H9 (cell line): ENCODE results near the gene VSTM4. TPM values are rescaled to one million over a fixed set of nuclear protein-coding genes. Genes with fewer than 3 reads are reported as not detected.

Experiments used
- DNase-seq: peaks from one replicate; pipeline ENCODE4 v3.0.0-alpha.2; 2017
- H2AFZ ChIP-seq: one replicate; pipeline ENCODE4 v1.6.1; 2013; ENCODE audit warnings: mild to moderate bottlenecking, low read length, control low read depth, moderate library complexity
- H2AK5ac ChIP-seq: 2 replicates; pipeline ENCODE4 v1.6.1; 2013; ENCODE audit warnings: low read length, control low read depth, mixed read lengths; ENCODE audit not compliant: insufficient read length
- H2BK120ac ChIP-seq: one replicate; pipeline ENCODE4 v1.6.1; 2013; ENCODE audit warnings: low read depth, mild to moderate bottlenecking, low read length, control low read depth, inconsistent platforms; ENCODE audit not compliant: poor library complexity, severe bottlenecking
- H2BK12ac ChIP-seq: 2 replicates; pipeline ENCODE4 v1.6.1; 2013; ENCODE audit warnings: low read length, control low read depth, mixed read lengths, low read depth; ENCODE audit not compliant: insufficient read length
- H2BK15ac ChIP-seq: 2 replicates; pipeline ENCODE4 v1.6.1; 2013; ENCODE audit warnings: low read depth, low read length, control low read depth
- H2BK20ac ChIP-seq: one replicate; pipeline ENCODE4 v1.6.1; 2013; ENCODE audit warnings: low read depth, mild to moderate bottlenecking, low read length, control low read depth, inconsistent platforms; ENCODE audit not compliant: poor library complexity, severe bottlenecking
- H2BK5ac ChIP-seq: 2 replicates; pipeline ENCODE4 v1.6.1; 2013; ENCODE audit warnings: low read length, control low read depth, mixed read lengths; ENCODE audit not compliant: insufficient read length
- H3K14ac ChIP-seq: 2 replicates; pipeline ENCODE4 v1.6.1; 2013; ENCODE audit warnings: low read length, control low read depth; ENCODE audit not compliant: insufficient read depth
- H3K18ac ChIP-seq: 2 replicates; pipeline ENCODE4 v1.6.1; 2013; ENCODE audit warnings: low read depth, mild to moderate bottlenecking, mixed read lengths, low read length, control low read depth; ENCODE audit not compliant: insufficient read length
- H3K23ac ChIP-seq: 2 replicates; pipeline ENCODE4 v1.6.1; 2013; ENCODE audit warnings: low read length, control low read depth, mixed read lengths, low read depth; ENCODE audit not compliant: insufficient read length
- H3K23me2 ChIP-seq: 2 replicates; pipeline ENCODE4 v1.6.1; 2013; ENCODE audit warnings: low read depth, mild to moderate bottlenecking, mixed read lengths, low read length, control low read depth; ENCODE audit not compliant: insufficient read length, poor library complexity, severe bottlenecking
- H3K27ac ChIP-seq: 2 replicates; pipeline ENCODE4 v1.5.1; 2013; ENCODE audit warnings: low read length, control low read depth, mixed read lengths, low read depth; ENCODE audit not compliant: insufficient read length
- H3K27me3 ChIP-seq: 2 replicates; pipeline ENCODE4 v1.6.1; 2013; ENCODE audit warnings: low read length, control low read depth, inconsistent platforms; ENCODE audit not compliant: insufficient read depth
- H3K4ac ChIP-seq: 2 replicates; pipeline ENCODE4 v1.6.1; 2013; ENCODE audit warnings: low read depth, mild to moderate bottlenecking, control low read depth, inconsistent platforms, low read length, moderate library complexity
- H3K4me1 ChIP-seq: 2 replicates; pipeline ENCODE4 v1.6.1; 2013; ENCODE audit warnings: low read length, control low read depth, inconsistent platforms; ENCODE audit not compliant: insufficient read depth
- H3K4me2 ChIP-seq: 2 replicates; pipeline ENCODE4 v1.6.1; 2013; ENCODE audit warnings: low read length, control low read depth, mixed read lengths; ENCODE audit not compliant: insufficient read length, insufficient read depth
- H3K56ac ChIP-seq: 2 replicates; pipeline ENCODE4 v1.6.1; 2013; ENCODE audit warnings: low read depth, mild to moderate bottlenecking, mixed read lengths, low read length, control low read depth; ENCODE audit not compliant: insufficient read length
- H3K79me1 ChIP-seq: 2 replicates; pipeline ENCODE4 v1.6.1; 2013; ENCODE audit warnings: low read depth, mild to moderate bottlenecking, moderate library complexity, low read length, control low read depth, inconsistent platforms; ENCODE audit not compliant: insufficient read depth, poor library complexity, severe bottlenecking
- H3K79me2 ChIP-seq: 2 replicates; pipeline ENCODE4 v1.6.1; 2013; ENCODE audit warnings: low read length, control low read depth, inconsistent platforms; ENCODE audit not compliant: insufficient read depth
- H3K9ac ChIP-seq: 2 replicates; pipeline ENCODE4 v1.6.1; 2013; ENCODE audit warnings: low read length, control low read depth, mixed read lengths; ENCODE audit not compliant: insufficient read length; ENCODE audit errors: extremely low read depth
- H3K9me3 ChIP-seq: one replicate; pipeline ENCODE4 v1.6.1; 2013; ENCODE audit warnings: low read depth, low read length, inconsistent platforms; ENCODE audit not compliant: control insufficient read depth
- H3T11ph ChIP-seq: one replicate; pipeline ENCODE4 v1.6.1; 2013; ENCODE audit warnings: mild to moderate bottlenecking, low read length, control low read depth, inconsistent platforms
- H4K20me1 ChIP-seq: one replicate; pipeline ENCODE4 v1.6.1; 2013; ENCODE audit not compliant: control insufficient read depth, insufficient read length, insufficient read depth
- H4K5ac ChIP-seq: 2 replicates; pipeline ENCODE4 v1.6.1; 2013; ENCODE audit warnings: low read depth, mild to moderate bottlenecking, mixed read lengths, low read length, control low read depth; ENCODE audit not compliant: insufficient read length
- H4K8ac ChIP-seq: replicated peaks from 2 replicates; pipeline ENCODE4 v1.6.1; 2013; ENCODE audit warnings: low read length, control low read depth, mixed read lengths, low read depth; ENCODE audit not compliant: insufficient read length
- H4K91ac ChIP-seq: 2 replicates; pipeline ENCODE4 v1.6.1; 2013; ENCODE audit warnings: low read depth, mild to moderate bottlenecking, moderate library complexity, mixed read lengths, low read length, control low read depth; ENCODE audit not compliant: insufficient read length
- H3K27ac Mint-ChIP-seq, 3 experiments: 2 replicates in 2 of 3; 3 replicates in 1 of 3; pipeline ENCODE4 v1.8.0; 2020 to 2021; ENCODE audit warnings: mixed read lengths in 3 of 3, mild to moderate bottlenecking in 1 of 3, moderate library complexity in 1 of 3
- H3K27me3 Mint-ChIP-seq: 2 replicates; pipeline ENCODE4 v1.8.0; 2021; ENCODE audit warnings: low read depth, mild to moderate bottlenecking, moderate library complexity, mixed read lengths
- H3K36me3 Mint-ChIP-seq, 3 experiments: 2 replicates in 2 of 3; 3 replicates in 1 of 3; pipeline ENCODE4 v1.8.0; 2020 to 2021; ENCODE audit warnings: low read depth in 3 of 3, mixed read lengths in 3 of 3; ENCODE audit not compliant: insufficient read depth in 1 of 3
- H3K4me1 Mint-ChIP-seq, 2 experiments: 2 replicates each; pipeline ENCODE4 v1.8.0; 2020; ENCODE audit warnings: mixed read lengths in 2 of 2
- H3K4me3 Mint-ChIP-seq, 2 experiments: 2 replicates in 1 of 2; 3 replicates in 1 of 2; pipeline ENCODE4 v1.8.0; 2020 to 2021; ENCODE audit warnings: mild to moderate bottlenecking in 2 of 2, mixed read lengths in 2 of 2, moderate library complexity in 1 of 2
- H3K9me3 Mint-ChIP-seq, 2 experiments: 2 replicates in 1 of 2; 3 replicates in 1 of 2; pipeline ENCODE4 v1.8.0; 2020; ENCODE audit warnings: mild to moderate bottlenecking in 2 of 2, mixed read lengths in 2 of 2, moderate library complexity in 1 of 2
- CTCF ChIP-seq: fragments of 200-600 bp; sonication (generic); conservative IDR thresholded peaks from 3 replicates; pipeline ENCODE4 v1.8.0; 2021; ENCODE audit warnings: antibody characterized with exemption, mild to moderate bottlenecking
- WGBS: extraction: QIAGEN DNeasy Blood & Tissue Kit; methylation state at CpG from one replicate; pipeline ENCODE4 v1.1.7; 2013; ENCODE audit warnings: missing lambda C conversion rate, low lambda C conversion rate, mixed read lengths; ENCODE audit not compliant: insufficient read length; ENCODE audit errors: extremely low coverage; 5-methylcytosine and 5-hydroxymethylcytosine counted together
- total RNA-seq: library from RNA; stranded (reverse); gene quantifications from 2 replicates; pipeline ENCODE4 v1.2.1, GENCODE V29; 2021

The VSTM4 gene
- total RNA-seq, 1 experiment from 2014 or later, result 0.44 TPM

GRCh38 chr10:49061667-49062066 is 53.7 kb downstream of the VSTM4 start:
- Histone ChIP-seq H2BK20ac (no peak overlapping the region), H3K27ac (no peak overlapping the region), H3K9me3 (no peaks in the 10 kb centered on the region), H3K56ac (no peak overlapping the region), H3K9ac (no peak overlapping the region), H2BK120ac (no peak overlapping the region), H2BK5ac (no peak overlapping the region), H3K23me2 (no peaks in the 10 kb centered on the region), H3K4me2 (no peak overlapping the region), H2BK12ac (no peak overlapping the region), H3K4ac (no peak overlapping the region), H2BK15ac (no peak overlapping the region), H2AK5ac (no peak overlapping the region), H3K14ac (no peak overlapping the region), H3T11ph (no peak overlapping the region), H3K79me1 (no peaks in the 10 kb centered on the region), H4K20me1 (no peaks in the 10 kb centered on the region), H3K79me2 (no peaks in the 10 kb centered on the region), H3K23ac (no peak overlapping the region), H4K8ac (no peak overlapping the region), H2AFZ (no peak overlapping the region), H3K18ac (no peak overlapping the region), H4K5ac (no peak overlapping the region), H4K91ac (no peak overlapping the region), H3K4me1 (no peaks in the 10 kb centered on the region), H3K27me3 (no peaks in the 10 kb centered on the region)
- no CpG with 5 or more reads among the region's 1 CpG for WGBS
- no peak for DNase-seq
- no peak for TF ChIP-seq CTCF
- Mint-ChIP-seq H3K4me1 (no peaks in the 10 kb centered on the region), H3K36me3 (peaks cover 5 to 18% (median 8%) of the 10 kb centered on the region in 3 experiments; a peak in 6 of 7 replicates), H3K4me3 (no peak overlapping the region), H3K27me3 (peaks cover 3% of the 10 kb centered on the region), H3K9me3 (peaks cover 15 to 34% of the 10 kb centered on the region in 2 experiments), H3K27ac (no peak overlapping the region)
